Keratinocyte (primary cell): ENCODE measurements around the gene TMEM151A. TPM values are rescaled to one million over a fixed set of nuclear protein-coding genes. Genes with fewer than 3 reads are reported as not detected.

Experiments
- DNase-seq: peaks from one replicate; pipeline ENCODE4 v3.0.0-alpha.2; 2011; ENCODE audit warnings: low read depth, missing footprints, low spot score
- FAIRE-seq: peaks from 2 replicates; lab custom pipeline; 2011; peaks lifted over from hg19 to GRCh38; lab: Jason Lieb, UNC
- H2AFZ ChIP-seq: 2 replicates; pipeline ENCODE4 v1.6.0; 2012; ENCODE audit warnings: low read length, control low read depth, inconsistent platforms; ENCODE audit not compliant: control insufficient read depth
- H3K27ac ChIP-seq: 2 replicates; pipeline ENCODE4 v1.5.1; 2011; ENCODE audit warnings: low read length; ENCODE audit not compliant: control insufficient read depth, insufficient read depth
- H3K27me3 ChIP-seq: 3 replicates; pipeline ENCODE4 v1.6.0; 2011; ENCODE audit warnings: low read length; ENCODE audit not compliant: control insufficient read depth, insufficient read depth; ENCODE audit errors: extremely low read depth
- H3K36me3 ChIP-seq, 2 experiments: 2 replicates in 1 of 2; 3 replicates in 1 of 2; pipeline ENCODE4 v1.5.1; 2011; ENCODE audit warnings: low read length in 2 of 2, mild to moderate bottlenecking in 1 of 2; ENCODE audit not compliant: control insufficient read depth in 2 of 2, insufficient read depth in 2 of 2; ENCODE audit errors: extremely low read depth in 1 of 2
- H3K4me1 ChIP-seq: 3 replicates; pipeline ENCODE4 v1.5.1; 2011; ENCODE audit warnings: low read length; ENCODE audit not compliant: control insufficient read depth, insufficient read depth; ENCODE audit errors: extremely low read depth
- H3K4me2 ChIP-seq: 3 replicates; pipeline ENCODE4 v1.6.0; 2011; ENCODE audit warnings: low read depth, low read length; ENCODE audit not compliant: control insufficient read depth, insufficient read depth; ENCODE audit errors: extremely low read depth
- H3K4me3 ChIP-seq, 3 experiments: fragments of 200-600 bp in 1 of 3; sonication (generic) in 1 of 3; 2 replicates in 2 of 3; 3 replicates in 1 of 3; pipeline ENCODE4 v1.5.1; 2011 to 2016; ENCODE audit warnings: low read length in 3 of 3, mild to moderate bottlenecking in 3 of 3, control low read depth in 2 of 3, inconsistent platforms in 1 of 3, low read depth in 1 of 3, mixed read lengths in 1 of 3, mixed run types in 1 of 3, moderate library complexity in 1 of 3; ENCODE audit not compliant: control insufficient read depth in 2 of 3, insufficient read depth in 2 of 3; ENCODE audit errors: extremely low read depth in 1 of 3
- H3K79me2 ChIP-seq: 2 replicates; pipeline ENCODE4 v1.6.0; 2012; ENCODE audit warnings: low read length; ENCODE audit not compliant: control insufficient read depth, insufficient read depth
- H3K9ac ChIP-seq: 3 replicates; pipeline ENCODE4 v1.6.0; 2011; ENCODE audit warnings: low read length; ENCODE audit not compliant: control insufficient read depth, insufficient read depth; ENCODE audit errors: extremely low read depth
- H3K9me1 ChIP-seq: 3 replicates; pipeline ENCODE4 v1.6.0; 2011; ENCODE audit warnings: low read length; ENCODE audit not compliant: control insufficient read depth, insufficient read depth; ENCODE audit errors: extremely low read depth
- H3K9me3 ChIP-seq: 2 replicates; pipeline ENCODE4 v1.5.1; 2012; ENCODE audit warnings: low read depth, low read length; ENCODE audit not compliant: control insufficient read depth
- H4K20me1 ChIP-seq: 3 replicates; pipeline ENCODE4 v1.6.0; 2011; ENCODE audit warnings: low read length; ENCODE audit not compliant: control insufficient read depth, insufficient read depth; ENCODE audit errors: extremely low read depth
- CTCF ChIP-seq, 3 experiments: IDR thresholded peaks in 1 of 3; conservative IDR thresholded peaks in 1 of 3; optimal IDR thresholded peaks in 1 of 3; 2 replicates in 2 of 3; 3 replicates in 1 of 3; pipeline versions ENCODE3 to v1.5.1; 2011; ENCODE audit warnings: low read length in 3 of 3, mild to moderate bottlenecking in 3 of 3, moderate library complexity in 2 of 3, control low read depth in 1 of 3, inconsistent platforms in 1 of 3; ENCODE audit not compliant: insufficient read depth in 2 of 3; ENCODE audit errors: extremely low read depth in 1 of 3
- EZH2 ChIP-seq: IDR thresholded peaks from one replicate; pipeline ENCODE4 v1.6.1; 2012; ENCODE audit warnings: inconsistent platforms, mild to moderate bottlenecking, low read length, moderate library complexity
- dilution Hi-C: fragments of 300-500 bp; cut with MboI; formaldehyde crosslinking; loops from one replicate; pipeline ENCODE4 v1.7.0; 2020; ENCODE audit warnings: low sequenced_read_pairs; ENCODE audit not compliant: extremely low pct_ligation_motif_present
- polyA plus RNA-seq, 5 experiments: library from polyadenylated mRNA; depleted of rRNA in 3 of 5; stranded (reverse) in 3 of 5; stranded (forward) in 1 of 5; unstranded in 1 of 5; fragments of >200 nt; gene quantifications; 1 replicate in 1 of 5; 2 replicates in 3 of 5; 3 replicates in 1 of 5; pipeline versions ENCODE4 v1.2.1 to v1.2.3, GENCODE V29; 2011 to 2012; ENCODE audit warnings: missing spikeins in 2 of 5, low read depth in 1 of 5, low replicate concordance in 1 of 5

TMEM151A gene
- polyA plus RNA-seq, 1 donor (not counting 4 experiments of a cell fraction or from before 2014, with no cell fraction given): not detected

GRCh38 chr11:66343176-66343575 lies 51.5 kb downstream of the TMEM151A start:
- Histone ChIP-seq H3K79me2 (peaks cover 33% of the 10 kb centered on the region), H3K9ac (no peak overlapping the region), H3K9me1 (peaks cover 4% of the 10 kb centered on the region), H3K36me3 (peaks cover 19 to 24% of the 10 kb centered on the region in 2 experiments), H4K20me1 (no peaks in the 10 kb centered on the region), H3K27ac (no peak overlapping the region), H3K4me3 (peak overlapping the region in 1 of 3 experiments; percentile 70), H3K4me1 (peaks cover 47% of the 10 kb centered on the region), H3K9me3 (no peaks in the 10 kb centered on the region), H3K4me2 (peak overlapping the region; percentile 96), H3K27me3 (no peaks in the 10 kb centered on the region), H2AFZ (no peak overlapping the region)
- FAIRE-seq: no peak
- dilution Hi-C loops: no loop called here
- DNase-seq: no peak
- TF ChIP-seq CTCF (optimal IDR thresholded peaks at IDR 0.05 in 1 of 3, IDR thresholded peaks at IDR 0.05 in 1 of 3, conservative IDR thresholded peaks at IDR 0.05 in 1 of 3; ENCODE audit: extremely low read depth in 1 of 3, insufficient read depth in 2 of 3, low read length in 3 of 3): no peak
- TF ChIP-seq EZH2: no peak

GRCh38 chr11:66344550-66345315 lies 53.0 kb downstream of the TMEM151A start, which contains the start of gene BRMS1:
BRMS1 (minus strand) TSS chr11:66345104; CDS start chr11:66342234, 2,870 bp downstream.
- FAIRE-seq (peak; percentile 49), DNase-seq (no peak)
- no peaks in the 10 kb centered on the region for H3K9me1 ChIP-seq
- peak within 1 kb of the TSS; percentile 96 for H3K4me2 ChIP-seq
- no peaks in the 10 kb centered on the region for H4K20me1 ChIP-seq
- H3K27ac ChIP-seq: peak within 1 kb of the TSS; percentile 79
- no peaks in the 10 kb centered on the region for H3K9me3 ChIP-seq
- H3K36me3 ChIP-seq: peaks cover 17% of the 10 kb centered on the region in 2 experiments
- peak within 1 kb of the TSS; percentile 70 to 95 (median 91) for H3K4me3 ChIP-seq
- dilution Hi-C loops: no loop called here
- H3K4me1 ChIP-seq: peaks cover 31% of the 10 kb centered on the region
- peaks cover 33% of the 10 kb centered on the region for H3K79me2 ChIP-seq
- no peaks in the 10 kb centered on the region for H3K27me3 ChIP-seq
- H3K9ac ChIP-seq: peak within 1 kb of the TSS; percentile 89
- peak in 2 of 3 experiments; percentile 22 to 43 for TF ChIP-seq CTCF (optimal IDR thresholded peaks at IDR 0.05 in 1 of 3, IDR thresholded peaks at IDR 0.05 in 1 of 3, conservative IDR thresholded peaks at IDR 0.05 in 1 of 3; ENCODE audit: extremely low read depth in 1 of 3, insufficient read depth in 2 of 3, low read length in 3 of 3)
- no peak for TF ChIP-seq EZH2
- peak within 1 kb of the TSS; percentile 86 for H2AFZ ChIP-seq
